HCT116 (cell line): ENCODE measurements around the gene GOLGA3. TPM values are rescaled to one million over a fixed set of nuclear protein-coding genes. Genes with fewer than 3 reads are reported as not detected.
"Not testable (repeated sequence)": the region's sequence is repeated elsewhere in the genome, so short reads cannot be mapped to it uniquely, and the experiment has no call there.

Source experiments
- ATAC-seq: fragments of 200-7000 bp; cut with Tn5 transposase; 2 replicates; pipeline ENCODE4 v1.9.1; 2020; ENCODE audit warnings: mild to moderate bottlenecking, moderate library complexity
- BruUV-seq: library from RNA; stranded (reverse); fragments of 400-500 nt; replicated peaks from 2 replicates; lab custom pipeline; 2021; lab: Mats Ljungman, UMichigan
- CTCF ChIA-PET: fragments of 300-600 bp; sonication (Branson Sonifier 250); formaldehyde crosslinking; loops from one replicate; lab custom pipeline; 2021; ENCODE audit warnings: antibody characterized with exemption; lab: Charles Lee
- POLR2A ChIA-PET: fragments of 300-600, 350-600 bp; sonication (Branson Sonifier 250); formaldehyde crosslinking; loops from one replicate; lab custom pipeline; 2021; ENCODE audit warnings: antibody characterized with exemption; lab: Charles Lee
- RAD21 ChIA-PET, 2 experiments: fragments of 300-600 bp; sonication (Branson Sonifier 250); formaldehyde crosslinking; loops; one replicate each; lab custom pipeline; 2023; ENCODE audit warnings: low total read pairs in 2 of 2; ENCODE audit not compliant: uncharacterized antibody in 2 of 2, unreplicated experiment in 2 of 2, low non-redundant PET in 1 of 2; lab: Charles Lee
- DNase-seq: peaks from one replicate; pipeline ENCODE4 v3.0.0-alpha.2; 2010; ENCODE audit warnings: low read depth, low spot score
- H2AFZ ChIP-seq: fragments of 200-600 bp; shearing (Covaris generic), sonication (generic); 2 replicates; pipeline ENCODE4 v1.6.1; 2017; ENCODE audit warnings: low read depth, mixed run types, mixed read lengths, antibody characterized with exemption, low read length; ENCODE audit not compliant: poor library complexity, severe bottlenecking
- H3K27ac ChIP-seq: 2 replicates; pipeline ENCODE4 v1.5.1; 2012; ENCODE audit warnings: low read depth, low read length
- H3K27me3 ChIP-seq: fragments of 200-600 bp; sonication (generic); 2 replicates; pipeline ENCODE4 v1.6.1; 2016; ENCODE audit warnings: mixed run types, low read length, mixed read lengths; ENCODE audit not compliant: insufficient read depth
- H3K36me3 ChIP-seq, 2 experiments: fragments of 200-500 bp in 1 of 2; fragments of 200-600 bp in 1 of 2; sonication (Bioruptor generic) in 1 of 2; sonication (generic) in 1 of 2; 2 replicates each; pipeline versions ENCODE4 v1.5.1 to v1.6.1; 2014 to 2016; ENCODE audit warnings: low read length in 2 of 2, inconsistent platforms in 1 of 2, mixed read lengths in 1 of 2, mixed run types in 1 of 2; ENCODE audit not compliant: insufficient read depth in 2 of 2, control insufficient read depth in 1 of 2
- H3K4me1 ChIP-seq, 2 experiments: fragments of 200-600 bp in 1 of 2; sonication (generic) in 1 of 2; 2 replicates each; pipeline versions ENCODE4 v1.5.1 to v1.6.1; 2012 to 2017; ENCODE audit warnings: low read length in 2 of 2, inconsistent platforms in 1 of 2, mild to moderate bottlenecking in 1 of 2, mixed read lengths in 1 of 2, mixed run types in 1 of 2, moderate library complexity in 1 of 2; ENCODE audit not compliant: insufficient read depth in 2 of 2, control insufficient read depth in 1 of 2
- H3K4me2 ChIP-seq: fragments of 200-600 bp; sonication (generic); 2 replicates; pipeline ENCODE4 v1.6.1; 2017; ENCODE audit warnings: mixed run types, low read length, mixed read lengths
- H3K4me3 ChIP-seq, 2 experiments: fragments of 200-600 bp in 1 of 2; sonication (generic) in 1 of 2; replicated peaks in 1 of 2; 2 replicates each; pipeline ENCODE4 v1.5.1; 2011 to 2016; ENCODE audit warnings: low read length in 2 of 2, control low read depth in 1 of 2, low read depth in 1 of 2, mild to moderate bottlenecking in 1 of 2, mixed read lengths in 1 of 2, mixed run types in 1 of 2
- H3K79me2 ChIP-seq: fragments of 200-600 bp; sonication (generic); 2 replicates; pipeline ENCODE4 v1.6.1; 2017; ENCODE audit warnings: mild to moderate bottlenecking, mixed run types, low read length, moderate library complexity, mixed read lengths; ENCODE audit not compliant: insufficient read depth
- H3K9ac ChIP-seq: fragments of 200-600 bp; sonication (generic); 2 replicates; pipeline ENCODE4 v1.6.1; 2016; ENCODE audit warnings: low read length, mixed read lengths
- H3K9me2 ChIP-seq: fragments of 200-600 bp; sonication (generic), shearing (Covaris generic); 2 replicates; pipeline ENCODE4 v1.6.1; 2017; ENCODE audit warnings: mixed run types, mild to moderate bottlenecking, moderate library complexity; ENCODE audit not compliant: insufficient read depth
- H3K9me3 ChIP-seq, 2 experiments: fragments of 200-500 bp in 1 of 2; fragments of 200-600 bp in 1 of 2; sonication (Bioruptor generic) in 1 of 2; sonication (generic) in 1 of 2; 2 replicates each; pipeline ENCODE4 v1.6.1; 2014 to 2017; ENCODE audit warnings: low read length in 2 of 2, mixed read lengths in 2 of 2, inconsistent platforms in 1 of 2, low read depth in 1 of 2, mild to moderate bottlenecking in 1 of 2, mixed run types in 1 of 2, moderate library complexity in 1 of 2; ENCODE audit not compliant: control insufficient read depth in 1 of 2, insufficient read depth in 1 of 2
- H4K20me1 ChIP-seq: fragments of 200-600 bp; sonication (generic), shearing (Covaris generic); 2 replicates; pipeline ENCODE4 v1.6.1; 2017; ENCODE audit warnings: mixed run types, mild to moderate bottlenecking, moderate library complexity; ENCODE audit not compliant: insufficient read depth
- ATF3 ChIP-seq: IDR thresholded peaks from 2 replicates; pipeline ENCODE4 v1.6.1; 2012
- CBX3 ChIP-seq: IDR thresholded peaks from 2 replicates; pipeline ENCODE4 v1.6.1; 2012; ENCODE audit warnings: low read depth
- CTCF ChIP-seq, 3 experiments: fragments of 200-600 bp in 1 of 3; sonication (generic) in 1 of 3; IDR thresholded peaks in 2 of 3; conservative IDR thresholded peaks in 1 of 3; 2 replicates each; pipeline ENCODE4 v1.5.1; 2012 to 2017; ENCODE audit warnings: low read depth in 2 of 3, low read length in 2 of 3, antibody characterized with exemption in 1 of 3, borderline replicate concordance in 1 of 3, control low read depth in 1 of 3, mild to moderate bottlenecking in 1 of 3, mixed read lengths in 1 of 3, mixed run types in 1 of 3, moderate library complexity in 1 of 3; ENCODE audit not compliant: insufficient read depth in 1 of 3
- EGR1 ChIP-seq: IDR thresholded peaks from 2 replicates; pipeline ENCODE4 v1.6.1; 2012; ENCODE audit warnings: low read depth
- EZH2phosphoT487 ChIP-seq: fragments of 200-600 bp; IDR thresholded peaks from 2 replicates; pipeline ENCODE4 v1.6.1; 2018; ENCODE audit warnings: antibody characterized with exemption, borderline replicate concordance
- FOSL1 ChIP-seq: IDR thresholded peaks from 2 replicates; pipeline ENCODE4 v1.6.1; 2012; ENCODE audit warnings: low read depth
- MAX ChIP-seq: IDR thresholded peaks from 2 replicates; pipeline ENCODE4 v1.6.1; 2012
- POLR2A ChIP-seq: IDR thresholded peaks from 2 replicates; pipeline ENCODE4 v1.7.0; 2011; ENCODE audit warnings: borderline replicate concordance; ENCODE audit not compliant: insufficient read depth, insufficient read length; ENCODE audit errors: extremely low read depth
- POLR2AphosphoS5 ChIP-seq: IDR thresholded peaks from 2 replicates; pipeline ENCODE4 v1.6.1; 2011; ENCODE audit warnings: mild to moderate bottlenecking, low read depth, low read length, moderate library complexity
- SIN3A ChIP-seq: IDR thresholded peaks from 2 replicates; pipeline ENCODE4 v1.6.1; 2012; ENCODE audit warnings: low read depth
- SP1 ChIP-seq: IDR thresholded peaks from 2 replicates; pipeline ENCODE4 v1.6.1; 2012; ENCODE audit warnings: low read depth
- SRF ChIP-seq: IDR thresholded peaks from 2 replicates; pipeline ENCODE4 v1.6.1; 2012; ENCODE audit warnings: low read depth
- YY1 ChIP-seq: IDR thresholded peaks from 2 replicates; pipeline ENCODE4 v1.6.1; 2011; ENCODE audit warnings: low read length, low read depth, moderate library complexity, mild to moderate bottlenecking; ENCODE audit not compliant: insufficient replicate concordance; ENCODE audit errors: extremely low read depth
- ZBTB33 ChIP-seq: IDR thresholded peaks from 2 replicates; pipeline ENCODE4 v1.6.1; 2011; ENCODE audit warnings: mild to moderate bottlenecking, low read length, moderate library complexity; ENCODE audit not compliant: insufficient replicate concordance; ENCODE audit errors: extremely low read depth
- ZFX ChIP-seq: fragments of 450-650 bp; IDR thresholded peaks from 2 replicates; pipeline ENCODE4 v1.6.1; 2017
- intact Hi-C: fragments of 100-400 bp; cut with micrococcal nuclease; formaldehyde crosslinking; loops from 2 replicates; pipeline ENCODE4 v1.10.0; 2022
- total RNA-seq: library from RNA; stranded (reverse); gene quantifications from one replicate; pipeline ENCODE4 v1.2.1, GENCODE V29; 2021; ENCODE audit not compliant: unreplicated experiment

GOLGA3 gene
- total RNA-seq, 1 experiment from 2014 or later: 35.1 TPM

- TF ChIP-seq CTCF (IDR thresholded peaks at IDR 0.05 in 2 of 3, conservative IDR thresholded peaks at IDR 0.05 in 1 of 3; ENCODE audit: borderline replicate concordance in 1 of 3, insufficient read depth in 1 of 3, low read depth in 2 of 3, low read length in 2 of 3): no peak
- TF ChIP-seq SRF: no peak
- TF ChIP-seq POLR2A: no peak
- TF ChIP-seq SP1: no peak
- TF ChIP-seq, all 23 proteins: peak for 0
Measured at GRCh38 chr12:132858718-132859266, 30.1 kb upstream of the GOLGA3 start (continued).

GRCh38 chr12:132857019-132857418 lies 28.4 kb upstream of the GOLGA3 start:
- H3K4me3 ChIP-seq, H3K9me2 ChIP-seq, H3K27me3 ChIP-seq, H3K27ac ChIP-seq, ATAC-seq, DNase-seq, H3K79me2 ChIP-seq, H4K20me1 ChIP-seq, BruUV-seq, intact Hi-C loops, H3K4me2 ChIP-seq, CTCF ChIA-PET, H3K4me1 ChIP-seq, POLR2A ChIA-PET, H3K36me3 ChIP-seq, H3K9me3 ChIP-seq, H3K9ac ChIP-seq, RAD21 ChIA-PET, H2AFZ ChIP-seq: not testable (repeated sequence)

GRCh38 chr12:132856581-132856980 lies 27.9 kb upstream of the GOLGA3 start:
- DNase-seq: no peak
- no TSS peak for BruUV-seq
- TF ChIP-seq MAX: no peak
- TF ChIP-seq ZBTB33: no peak
- no peak for TF ChIP-seq SIN3A
- TF ChIP-seq SRF: no peak
- TF ChIP-seq YY1: no peak
- TF ChIP-seq SP1: no peak
- no peak for TF ChIP-seq POLR2AphosphoS5
- no peak for TF ChIP-seq ZFX
- TF ChIP-seq ATF3: no peak
- no peak for TF ChIP-seq CBX3
- TF ChIP-seq FOSL1: no peak
- TF ChIP-seq EGR1: no peak
- no peak for TF ChIP-seq POLR2A
- no peak for TF ChIP-seq EZH2phosphoT487

More at GRCh38 chr12:132856581-132856980, 27.9 kb upstream of the GOLGA3 start:
- no peak overlapping the region for H3K27ac ChIP-seq
- no peak overlapping the region for H3K9ac ChIP-seq
- no peak for ATAC-seq
- RAD21 ChIA-PET: no interaction called here
- intact Hi-C loops: no loop called here
- no peaks in the 10 kb centered on the region for H3K36me3 ChIP-seq
- no peaks in the 10 kb centered on the region for H3K79me2 ChIP-seq
- H3K4me1 ChIP-seq: no peaks in the 10 kb centered on the region
- H4K20me1 ChIP-seq: no peaks in the 10 kb centered on the region
- H2AFZ ChIP-seq: no peak overlapping the region
- H3K27me3 ChIP-seq: no peaks in the 10 kb centered on the region
- no peak overlapping the region for H3K4me3 ChIP-seq
- no peak overlapping the region for H3K4me2 ChIP-seq
- POLR2A ChIA-PET: no interaction called here
- CTCF ChIA-PET: no interaction called here
- H3K9me2 ChIP-seq: no peaks in the 10 kb centered on the region
- peaks cover 0 to 5% of the 10 kb centered on the region in 2 experiments; a peak in 1 of 4 replicates for H3K9me3 ChIP-seq
